Activated T-cell treated with anti-CD3 and anti-CD28 coated beads for 48 hours (primary cell): ENCODE measurements around the gene STARD3.

Experiments used
- DNase-seq: peaks from one replicate; pipeline ENCODE4 v3.0.0-alpha.2; 2020; ENCODE audit warnings: low read depth

Gene STARD3

DNA sequence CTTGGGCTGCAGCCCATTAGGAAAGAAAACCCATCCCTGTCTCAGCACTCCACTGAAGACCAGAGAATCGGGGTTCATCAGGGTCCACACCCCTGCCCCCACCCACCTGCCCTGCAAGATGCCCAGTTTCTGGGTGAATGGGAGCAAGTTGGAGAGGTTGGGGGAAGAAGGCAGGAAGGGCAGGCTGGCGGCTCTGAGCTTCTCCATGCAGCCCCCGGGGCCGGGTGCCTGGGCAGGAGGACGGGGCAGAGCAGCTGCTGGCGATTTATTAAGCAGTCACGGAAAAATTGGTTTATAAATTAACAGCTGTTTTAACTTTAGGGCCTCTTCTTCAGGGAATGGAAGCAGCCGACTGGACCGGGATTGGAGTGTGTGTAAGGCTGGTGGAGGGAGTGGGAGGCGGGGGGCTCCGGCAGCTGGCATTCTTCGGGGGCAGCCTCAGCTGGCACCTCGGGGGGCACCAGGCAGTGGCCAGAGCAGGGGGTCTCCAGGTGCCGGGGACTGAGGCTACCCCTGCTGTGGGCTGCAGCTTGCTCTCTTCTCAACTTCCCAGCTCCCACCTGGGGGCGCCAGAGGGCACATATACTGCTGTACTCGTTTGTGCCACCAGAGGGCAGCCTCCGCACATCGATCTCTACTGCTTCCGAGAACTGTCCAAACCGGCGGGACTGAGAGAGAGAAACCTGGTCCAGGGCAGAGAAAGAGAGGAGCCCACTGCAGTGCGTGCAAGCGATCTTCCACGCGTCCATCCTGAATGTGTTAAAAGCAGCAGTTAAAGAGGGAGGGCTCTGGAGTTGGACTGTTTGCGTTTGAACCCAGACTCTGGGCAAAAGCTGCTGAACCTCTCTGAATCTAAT lies 15.2 kb upstream of the STARD3 start:
- DNase-seq: peak; percentile 85

DNA sequence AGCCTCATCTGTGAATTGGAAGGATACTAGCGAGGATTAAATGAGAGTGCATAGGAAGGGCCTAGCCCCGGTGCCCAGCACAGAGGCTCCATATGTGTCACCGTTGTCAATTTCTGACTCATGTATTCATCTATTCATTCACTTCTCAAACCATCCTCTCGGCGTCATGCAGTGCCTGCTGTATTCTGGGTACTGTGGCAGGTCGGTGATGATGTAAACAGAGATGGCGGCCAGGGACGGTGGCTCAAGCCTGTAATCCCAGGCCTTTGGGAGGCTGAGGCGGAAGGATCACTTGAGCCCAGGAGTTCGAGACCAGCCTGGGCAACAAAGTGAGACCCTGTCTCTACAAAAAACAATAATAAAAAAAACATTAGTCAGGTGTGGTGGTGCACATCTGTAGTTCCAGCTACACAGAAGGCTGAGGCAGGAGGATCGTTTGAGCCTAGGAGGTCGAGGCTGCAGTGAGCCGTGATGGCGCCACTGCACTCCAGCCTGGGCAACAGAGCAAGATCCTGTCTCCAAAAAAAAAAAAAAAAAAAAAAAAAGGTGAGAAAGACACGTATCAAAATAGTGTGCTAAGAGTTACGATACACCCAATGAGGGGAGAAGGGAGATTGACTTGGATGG lies 14.5 kb upstream of the STARD3 start:
- peak; percentile 43 for DNase-seq

DNA sequence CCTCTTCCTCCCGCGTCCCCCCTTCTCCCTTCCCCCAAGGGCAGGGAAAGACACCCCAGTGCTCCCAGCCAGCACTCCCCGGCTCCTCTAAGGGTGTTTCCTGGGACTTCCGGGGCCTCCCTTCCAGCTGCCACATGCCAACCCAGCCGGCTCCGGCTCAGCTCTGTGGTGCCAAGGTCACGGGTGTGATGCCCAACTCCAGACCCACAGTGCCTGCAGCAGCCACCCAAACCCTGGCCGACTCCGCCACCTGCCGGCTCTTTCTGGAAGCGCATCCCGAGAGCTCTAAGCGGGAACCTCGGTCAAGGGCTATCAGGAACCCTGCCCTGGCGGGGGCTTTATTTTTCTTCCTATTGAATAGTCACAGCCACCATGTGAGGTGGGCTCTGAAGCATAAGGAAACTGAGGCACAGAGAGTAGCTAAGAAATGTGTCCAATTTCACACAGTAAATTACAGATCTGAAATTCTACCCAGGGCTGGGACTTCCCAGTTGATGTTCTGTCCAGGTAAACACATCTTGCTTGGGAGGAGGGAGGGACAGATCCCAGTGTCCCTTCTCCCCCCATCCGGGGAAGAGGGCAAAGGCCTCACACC lies 13.5 kb upstream of the STARD3 start:
- DNase-seq: peak; percentile 83

DNA sequence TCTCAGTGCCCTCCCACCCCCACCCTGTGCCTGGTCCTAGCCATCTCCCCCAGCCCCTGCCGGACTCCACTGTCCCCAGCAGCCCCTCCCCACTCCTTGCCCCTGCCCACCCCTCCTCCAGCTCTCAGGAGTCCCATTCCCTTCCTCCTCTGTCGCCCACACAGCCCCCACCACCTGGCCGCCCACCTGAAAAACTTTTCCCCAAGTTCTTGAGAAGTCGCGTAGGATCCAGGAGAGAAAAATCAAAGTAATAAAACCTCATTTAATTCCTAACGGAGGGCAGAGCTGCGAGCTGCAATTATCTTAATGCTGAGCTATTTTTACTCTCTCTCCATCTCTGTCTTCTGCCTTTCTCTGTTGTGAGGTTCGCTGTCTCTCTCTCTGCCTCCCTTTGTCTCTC lies 12.6 kb upstream of the STARD3 start:
- DNase-seq: no peak

DNA sequence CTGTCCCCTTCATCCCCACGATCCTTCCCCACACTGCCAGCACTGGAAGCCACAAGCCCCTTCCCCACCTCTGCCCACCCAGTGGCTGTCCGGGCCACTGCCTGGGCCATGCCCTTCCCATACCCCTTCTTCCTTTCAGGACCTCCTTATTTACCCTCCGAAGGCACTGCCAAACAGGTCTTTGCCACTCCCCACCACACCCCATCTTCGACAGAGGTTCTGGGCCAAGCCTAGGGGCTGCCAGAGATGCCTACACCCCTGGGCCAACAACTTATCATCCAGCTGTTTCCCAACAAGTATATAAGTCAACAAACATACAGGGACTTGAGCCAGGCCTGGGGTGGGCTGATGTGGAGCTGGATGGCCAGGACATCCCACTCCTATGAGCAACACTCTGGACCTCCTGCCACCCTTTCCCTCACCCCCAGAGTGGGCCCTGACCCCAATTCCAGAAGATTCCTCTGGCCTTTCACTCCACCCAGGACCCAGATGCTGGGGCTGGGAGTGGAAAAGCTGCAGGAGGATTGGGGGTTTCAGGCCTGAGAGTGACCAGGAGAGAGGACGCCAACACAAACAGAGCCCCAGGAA lies 11.7 kb upstream of the STARD3 start:
- no peak for DNase-seq

DNA sequence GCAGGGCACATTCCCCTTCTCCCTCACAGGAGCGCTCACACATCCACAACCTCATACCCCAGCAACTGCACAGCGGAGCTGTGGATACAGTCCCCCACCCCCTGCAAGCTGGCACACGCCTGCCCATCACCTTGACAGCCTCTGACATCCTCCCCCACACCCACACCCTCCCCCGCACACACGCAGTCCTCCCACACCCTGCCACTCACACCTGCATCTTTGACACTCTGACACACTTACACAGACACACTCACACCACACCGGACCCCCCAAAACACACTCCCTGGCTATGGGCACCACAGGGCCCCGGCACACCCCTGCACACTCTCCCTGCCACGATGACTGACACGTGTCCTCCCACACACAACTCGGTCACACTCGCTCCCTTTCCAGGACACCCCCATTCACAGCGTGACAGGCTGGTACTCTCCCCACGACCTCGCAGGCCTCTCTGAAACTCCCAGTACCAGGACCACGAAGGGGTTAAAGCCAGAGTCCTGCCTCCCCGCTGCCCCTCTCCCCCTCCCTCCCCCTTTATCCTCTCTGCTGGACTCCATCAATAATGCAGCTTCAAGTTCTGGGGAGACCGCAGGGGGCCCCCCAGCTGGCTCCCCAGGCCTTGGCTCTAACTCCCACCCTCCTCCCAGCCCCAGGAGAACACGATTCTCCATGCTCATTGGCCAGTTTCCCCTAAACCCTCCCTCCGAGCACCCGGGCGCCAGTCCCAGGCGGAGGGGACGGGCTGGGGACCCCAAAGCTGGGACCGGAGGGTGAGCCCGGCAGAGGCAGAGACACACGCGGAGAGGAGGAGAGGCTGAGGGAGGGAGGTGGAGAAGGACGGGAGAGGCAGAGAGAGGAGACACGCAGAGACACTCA lies 10.5 kb upstream of the STARD3 start, which contains the start of gene PPP1R1B:
TSS of gene PPP1R1B (plus strand) at position 782 of the 876 bp plus-strand sequence. CDS start 441 bp downstream, outside the sequence.
- DNase-seq: no peak

DNA sequence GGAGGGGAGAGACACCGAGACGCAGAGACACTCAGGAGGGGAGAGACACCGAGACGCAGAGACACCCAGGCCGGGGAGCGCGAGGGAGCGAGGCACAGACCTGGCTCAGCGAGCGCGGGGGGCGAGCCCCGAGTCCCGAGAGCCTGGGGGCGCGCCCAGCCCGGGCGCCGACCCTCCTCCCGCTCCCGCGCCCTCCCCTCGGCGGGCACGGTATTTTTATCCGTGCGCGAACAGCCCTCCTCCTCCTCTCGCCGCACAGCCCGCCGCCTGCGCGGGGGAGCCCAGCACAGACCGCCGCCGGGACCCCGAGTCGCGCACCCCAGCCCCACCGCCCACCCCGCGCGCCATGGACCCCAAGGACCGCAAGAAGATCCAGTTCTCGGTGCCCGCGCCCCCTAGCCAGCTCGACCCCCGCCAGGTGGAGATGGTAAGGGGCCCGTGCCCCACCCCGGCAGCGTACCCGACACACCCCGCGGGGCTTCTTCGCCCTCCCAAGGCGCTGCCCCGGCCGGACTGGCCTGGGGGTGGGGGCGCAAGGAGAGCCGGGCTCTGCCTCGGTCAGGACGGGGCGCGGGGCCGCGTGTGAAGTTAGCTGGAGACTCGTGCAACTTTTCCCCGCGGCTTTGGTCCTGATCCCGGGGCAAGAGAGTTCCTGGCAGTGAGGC lies 9.8 kb upstream of the STARD3 start:
- no peak for DNase-seq

DNA sequence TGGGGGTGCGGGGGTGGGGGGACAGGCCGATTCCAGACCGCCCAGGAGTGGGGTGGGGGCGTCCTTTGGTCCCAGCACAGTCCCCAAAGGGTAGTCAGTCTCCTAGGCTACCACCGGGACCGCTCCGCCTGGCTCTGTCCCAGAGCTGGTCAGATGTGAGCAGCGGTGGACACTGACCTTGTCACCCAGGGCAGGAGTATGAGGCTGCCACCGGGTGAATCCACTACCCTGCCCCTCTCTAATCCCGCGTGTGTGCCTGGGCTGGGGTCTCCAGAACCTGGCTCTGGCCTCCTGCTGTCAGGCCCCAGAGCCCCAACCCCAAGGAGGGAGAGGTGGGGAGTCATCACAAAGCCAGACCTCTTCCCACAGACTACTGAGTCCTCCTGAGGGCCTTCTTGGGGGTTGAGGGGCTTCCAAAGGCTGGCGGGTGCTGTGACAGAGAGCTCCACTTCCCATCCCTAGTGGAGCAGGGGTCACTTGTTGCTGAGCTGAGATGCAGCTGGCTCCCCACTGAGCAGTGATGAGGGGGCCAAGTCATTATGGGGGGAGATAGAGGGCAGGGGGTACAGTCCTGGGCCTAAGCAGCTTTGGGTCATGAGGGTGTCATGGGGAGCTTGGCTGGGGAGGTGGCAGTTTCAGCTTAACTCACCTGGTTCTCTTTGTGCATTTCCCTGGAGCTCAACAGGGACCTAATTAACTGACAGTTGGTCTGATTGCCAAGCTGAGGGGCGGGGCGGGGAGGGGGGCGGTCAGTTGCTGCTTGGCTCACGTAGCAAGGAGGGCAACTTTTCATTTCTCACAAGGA lies 9.0 kb upstream of the STARD3 start:
- DNase-seq: no peak

DNA sequence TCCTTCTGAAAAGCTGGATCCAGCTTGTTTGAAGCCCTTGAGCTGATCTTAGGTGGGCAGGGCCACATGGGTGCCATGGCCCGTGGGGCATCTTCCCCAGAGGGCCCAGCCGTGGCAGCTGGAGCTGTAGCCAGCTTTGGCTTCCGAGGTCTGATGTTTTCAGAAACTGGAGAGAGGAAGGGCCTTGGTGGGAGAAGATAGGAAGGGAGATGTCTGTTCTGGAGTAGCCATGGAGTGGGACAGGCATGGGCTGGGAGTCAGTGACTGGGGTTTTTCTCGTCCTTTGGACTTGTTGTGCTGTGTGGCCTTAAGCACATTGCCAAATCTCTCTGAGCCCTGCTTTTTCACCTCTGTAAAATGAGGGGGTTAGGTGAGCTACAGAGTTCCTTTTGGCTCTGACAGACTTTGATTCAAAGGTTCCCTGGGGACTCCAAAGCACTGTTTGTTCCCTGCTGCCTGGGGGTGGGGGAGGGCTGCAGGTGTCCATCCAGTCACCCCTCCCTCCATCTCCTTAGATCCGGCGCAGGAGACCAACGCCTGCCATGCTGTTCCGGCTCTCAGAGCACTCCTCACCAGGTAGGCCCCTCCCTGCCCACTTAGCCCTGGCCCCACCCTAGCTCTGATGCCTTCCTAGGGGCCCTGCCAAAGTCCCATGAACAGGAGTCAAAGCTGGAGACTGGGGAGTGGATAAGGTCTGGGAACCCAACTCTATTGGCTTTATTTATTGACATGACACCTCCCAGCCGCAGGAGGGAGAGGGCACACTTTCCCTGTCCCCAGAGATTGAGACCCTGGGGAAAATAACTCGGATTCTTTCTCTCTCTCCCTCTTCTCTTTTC lies 8.1 kb upstream of the STARD3 start:
- no peak for DNase-seq

DNA sequence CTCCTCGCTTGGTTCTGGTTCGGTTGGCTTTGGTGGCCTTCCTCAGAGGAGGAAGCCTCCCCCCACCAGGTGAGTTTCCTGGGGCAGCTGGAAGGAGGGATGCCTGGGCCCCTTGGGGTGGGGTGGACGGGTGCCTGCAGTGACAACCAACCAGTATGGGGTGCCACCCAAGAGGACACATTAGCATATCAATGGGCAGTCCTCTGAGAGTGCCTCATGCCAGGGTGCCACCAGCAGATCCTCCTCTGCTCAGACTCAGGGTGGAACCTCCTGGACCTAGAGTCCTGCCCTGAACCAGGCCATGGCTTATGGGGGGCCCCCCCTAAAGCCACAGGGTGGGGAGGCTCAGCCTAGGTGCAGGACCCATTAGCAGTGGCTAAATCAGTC lies 7.5 kb upstream of the STARD3 start:
- DNase-seq: no peak

DNA sequence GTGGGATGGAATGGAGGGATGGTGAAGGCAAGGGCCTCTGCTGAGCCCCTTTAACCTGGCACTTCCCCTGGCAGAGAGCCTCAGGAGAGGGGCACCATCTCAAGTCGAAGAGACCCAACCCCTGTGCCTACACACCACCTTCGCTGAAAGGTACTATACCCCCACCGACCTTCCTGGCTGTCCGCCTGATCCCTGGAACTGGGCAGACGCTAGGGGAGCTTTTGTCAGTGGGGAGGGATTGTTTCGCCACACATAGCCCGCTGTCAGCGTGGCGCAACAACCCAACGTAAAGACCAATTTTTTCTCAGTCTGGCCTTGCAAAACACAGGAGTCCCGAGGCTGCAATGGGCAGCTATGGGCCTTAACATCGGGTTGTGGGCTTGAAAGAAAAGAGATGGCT lies 7.0 kb upstream of the STARD3 start:
- DNase-seq: no peak

DNA sequence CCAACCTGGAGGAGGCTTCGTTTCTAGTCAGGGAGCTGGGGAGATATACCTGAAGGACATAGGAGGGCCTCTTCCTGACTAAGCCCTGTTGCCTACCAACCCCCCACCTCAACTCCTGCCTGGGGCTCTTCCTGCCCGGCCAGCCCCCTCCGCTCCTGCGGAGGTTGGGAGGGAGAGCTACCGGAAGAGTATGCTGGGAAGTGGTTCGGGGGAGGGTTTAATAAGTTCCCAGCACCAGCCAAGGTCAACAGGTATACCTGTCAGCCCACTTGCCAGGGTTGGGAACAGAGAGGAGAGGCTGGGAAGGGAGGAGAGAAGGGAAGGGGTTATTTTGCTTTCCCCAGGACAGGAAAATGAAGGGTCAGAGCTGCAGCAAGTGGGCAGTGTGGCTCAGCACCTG lies 5.5 kb upstream of the STARD3 start:
- DNase-seq: no peak

DNA sequence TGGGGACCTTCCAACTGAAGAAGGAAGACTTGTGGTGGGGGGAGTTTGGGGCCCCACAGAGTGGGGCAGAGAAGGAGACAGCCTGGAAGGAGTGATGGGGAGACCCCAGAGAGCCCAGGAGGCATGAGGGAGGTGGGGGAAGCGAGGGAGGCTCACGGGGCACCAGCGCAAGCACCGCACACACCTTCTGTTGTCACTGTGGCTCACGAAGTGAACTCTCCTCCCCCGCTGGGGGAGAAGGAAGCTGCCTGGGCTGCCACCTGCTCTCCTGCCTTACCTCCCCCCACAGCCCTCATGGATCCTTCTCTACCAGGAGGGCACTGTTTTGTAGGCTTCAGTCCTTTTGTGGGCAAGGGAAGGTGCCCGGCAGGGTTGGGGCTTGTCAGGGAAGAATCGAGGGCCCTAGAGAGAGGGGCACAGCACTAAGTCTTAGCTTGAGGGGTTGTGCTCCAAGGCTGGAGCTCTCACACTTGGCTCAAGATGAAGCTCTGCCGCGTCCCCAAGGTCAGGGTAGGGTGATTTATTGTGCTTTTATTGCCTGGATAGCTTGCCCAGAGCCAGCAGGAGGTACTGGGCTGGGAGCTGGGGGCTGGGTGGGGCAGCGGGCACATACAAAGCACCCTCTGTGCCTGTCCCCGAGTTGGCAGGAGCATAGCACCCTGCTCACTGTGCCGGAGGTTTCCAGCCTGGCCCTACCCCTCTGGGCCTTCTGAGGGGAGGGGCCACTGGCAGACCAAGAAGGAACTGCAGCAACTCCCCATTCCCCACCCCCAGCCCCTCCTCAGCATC lies 4.6 kb upstream of the STARD3 start:
- no peak for DNase-seq

DNA sequence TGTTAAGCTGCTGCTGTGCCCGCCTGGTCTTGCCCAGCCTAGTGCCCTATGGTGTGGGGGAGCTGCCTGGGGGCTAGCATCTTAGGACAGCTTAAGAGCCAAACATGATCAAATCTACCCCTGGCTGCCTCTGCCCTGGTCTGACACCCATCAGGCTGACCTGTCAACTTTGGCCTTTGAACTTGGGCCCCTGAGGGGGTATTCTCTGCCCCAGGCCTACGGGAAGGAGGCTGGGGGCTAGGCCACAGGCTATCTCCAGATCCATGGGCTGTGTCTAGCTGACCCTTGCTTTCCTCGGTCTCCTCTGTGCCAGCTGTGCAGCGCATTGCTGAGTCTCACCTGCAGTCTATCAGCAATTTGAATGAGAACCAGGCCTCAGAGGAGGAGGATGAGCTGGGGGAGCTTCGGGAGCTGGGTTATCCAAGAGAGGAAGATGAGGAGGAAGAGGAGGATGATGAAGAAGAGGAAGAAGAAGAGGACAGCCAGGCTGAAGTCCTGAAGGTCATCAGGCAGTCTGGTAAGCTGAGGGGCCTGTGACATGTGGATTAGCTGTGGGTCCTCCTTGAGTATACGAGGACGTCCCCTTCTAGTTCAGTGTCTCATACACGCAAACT lies 3.3 kb upstream of the STARD3 start:
- DNase-seq: no peak

DNA sequence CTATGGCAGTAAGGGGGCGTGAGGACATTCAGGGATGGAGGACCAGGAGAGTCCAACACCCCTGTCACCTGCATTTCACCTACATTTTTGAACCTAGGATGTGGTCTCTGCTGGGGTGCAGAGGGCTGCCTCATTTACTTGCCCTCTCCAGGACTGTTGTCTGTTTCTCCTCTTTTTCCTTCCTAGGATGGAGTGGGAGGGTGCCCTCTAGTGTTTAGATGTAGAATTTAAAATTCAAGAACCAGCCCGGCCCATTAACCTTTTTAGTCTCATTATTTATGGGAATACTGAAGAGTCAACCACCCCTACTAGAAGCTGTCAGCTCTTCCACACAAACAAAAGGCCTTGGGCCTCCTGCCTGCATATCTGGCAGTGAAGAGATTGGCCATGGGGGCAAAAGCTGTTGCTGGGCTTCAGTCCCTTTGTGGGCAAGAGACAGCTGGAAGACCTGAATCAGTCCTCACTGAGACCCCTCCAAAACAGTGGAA lies 2.5 kb upstream of the STARD3 start:
- no peak for DNase-seq

DNA sequence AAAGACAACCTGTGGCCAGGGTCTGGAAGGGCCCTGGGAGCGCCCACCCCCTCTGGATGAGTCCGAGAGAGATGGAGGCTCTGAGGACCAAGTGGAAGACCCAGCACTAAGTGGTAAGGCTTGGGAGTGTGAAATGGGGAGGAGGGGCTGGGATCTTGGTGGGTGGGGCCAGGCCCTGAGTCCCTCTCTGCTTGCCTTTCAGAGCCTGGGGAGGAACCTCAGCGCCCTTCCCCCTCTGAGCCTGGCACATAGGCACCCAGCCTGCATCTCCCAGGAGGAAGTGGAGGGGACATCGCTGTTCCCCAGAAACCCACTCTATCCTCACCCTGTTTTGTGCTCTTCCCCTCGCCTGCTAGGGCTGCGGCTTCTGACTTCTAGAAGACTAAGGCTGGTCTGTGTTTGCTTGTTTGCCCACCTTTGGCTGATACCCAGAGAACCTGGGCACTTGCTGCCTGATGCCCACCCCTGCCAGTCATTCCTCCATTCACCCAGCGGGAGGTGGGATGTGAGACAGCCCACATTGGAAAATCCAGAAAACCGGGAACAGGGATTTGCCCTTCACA lies 1.2 kb upstream of the STARD3 start:
- DNase-seq: no peak

DNA sequence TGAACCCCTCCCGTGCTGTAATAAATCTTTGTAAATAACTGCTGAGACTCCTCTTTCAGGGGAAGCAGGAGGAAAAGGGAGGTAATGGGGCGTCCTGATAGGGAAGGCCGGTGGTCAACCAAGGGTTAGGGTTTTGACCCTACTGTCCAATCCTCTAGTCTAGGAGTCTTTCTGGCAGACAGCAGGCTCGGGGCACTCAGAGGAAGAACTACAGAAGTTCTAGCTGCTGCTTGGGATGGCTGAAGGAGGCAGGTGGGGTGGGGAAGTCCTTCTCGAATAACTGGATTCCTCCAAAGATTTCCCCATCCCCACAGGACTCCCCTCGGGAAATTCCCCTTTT lies 387 bp upstream of the STARD3 start:
- no peak for DNase-seq

DNA sequence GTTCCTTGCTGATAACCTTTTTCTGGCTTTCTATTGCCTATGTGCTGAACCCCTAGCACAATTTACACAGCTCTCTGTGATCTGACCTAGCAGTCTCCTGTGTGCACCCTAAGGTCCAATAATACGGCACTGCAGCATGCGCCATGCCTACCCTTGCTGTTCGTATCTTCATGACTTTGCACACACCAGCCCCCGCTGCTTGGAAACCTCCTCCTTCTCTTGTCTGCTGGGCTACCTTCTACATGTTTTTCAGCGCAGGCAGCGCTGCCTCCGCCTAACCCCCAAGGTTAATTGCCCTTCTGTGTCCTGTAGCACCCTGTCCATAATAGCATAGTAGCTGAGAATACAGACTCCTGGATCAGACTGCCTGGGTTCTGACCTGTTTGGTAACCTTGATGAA lies 1.4 kb downstream of the STARD3 start:
- DNase-seq: no peak
